Stromal cell of bone marrow (primary cell): ENCODE data around the gene MCF2L2.

Experiments used
- DNase-seq: peaks from one replicate; pipeline ENCODE4 v3.0.0-alpha.2; 2012; ENCODE audit warnings: low read depth

MCF2L2 gene

GRCh38 chr3:183161552-183162336 lies 266.7 kb downstream of the MCF2L2 start:
- no peak for DNase-seq

- DNase-seq: no peak
Observed at GRCh38 chr3:183160616-183161015, 267.8 kb downstream of the MCF2L2 start.

GRCh38 chr3:183159333-183159732 lies 269.1 kb downstream of the MCF2L2 start:
- DNase-seq: no peak

GRCh38 chr3:183158551-183159006 lies 269.8 kb downstream of the MCF2L2 start:
- DNase-seq: no peak

- DNase-seq: no peak
Observed at GRCh38 chr3:183158113-183158512, 270.3 kb downstream of the MCF2L2 start.

- no peak for DNase-seq
Observed at GRCh38 chr3:183156266-183156665, 272.2 kb downstream of the MCF2L2 start.

- DNase-seq: no peak
Observed at GRCh38 chr3:183155499-183155898, 272.9 kb downstream of the MCF2L2 start.

GRCh38 chr3:183153210-183153950 lies 275.0 kb downstream of the MCF2L2 start:
- DNase-seq: no peak

- DNase-seq: no peak
Observed at GRCh38 chr3:183151821-183152351, 276.5 kb downstream of the MCF2L2 start.

- no peak for DNase-seq
Observed at GRCh38 chr3:183151086-183151485, 277.3 kb downstream of the MCF2L2 start.

GRCh38 chr3:183149915-183150750 lies 278.3 kb downstream of the MCF2L2 start:
- DNase-seq: no peak

GRCh38 chr3:183148056-183148455 lies 280.4 kb downstream of the MCF2L2 start:
- peak; percentile 54 for DNase-seq

- no peak for DNase-seq
Observed at GRCh38 chr3:183144363-183144762, 284.1 kb downstream of the MCF2L2 start.

GRCh38 chr3:183142199-183142598 lies 286.2 kb downstream of the MCF2L2 start:
- DNase-seq: no peak

GRCh38 chr3:183134844-183135243 lies 293.6 kb downstream of the MCF2L2 start:
- no peak for DNase-seq

- no peak for DNase-seq
Observed at GRCh38 chr3:183132409-183132808, 296.0 kb downstream of the MCF2L2 start.

GRCh38 chr3:183131735-183132134 lies 296.7 kb downstream of the MCF2L2 start:
- DNase-seq: no peak

GRCh38 chr3:183131186-183131725 lies 297.2 kb downstream of the MCF2L2 start:
- no peak for DNase-seq

GRCh38 chr3:183129243-183129642 lies 299.2 kb downstream of the MCF2L2 start:
- DNase-seq: no peak

GRCh38 chr3:183128709-183129108 lies 299.7 kb downstream of the MCF2L2 start:
- no peak for DNase-seq
